Measurements from ENCODE around the gene SLC2A9.

GRCh38 chr4:9970399-9971011, 50.8 kb downstream of the SLC2A9 start:
- no peak for TF ChIP-seq POLR2A (IDR thresholded peaks at IDR 0.05)
- no peak for TF ChIP-seq CTCF (IDR thresholded peaks at IDR 0.05)
